ENCODE results near the gene BCAS4. TPM values are rescaled to one million over a fixed set of nuclear protein-coding genes. Genes with fewer than 3 reads are reported as not detected.

BCAS4 gene
- total RNA-seq, 1 experiment from 2014 or later: 4.4 TPM

Small RNA genes within 50 kb of the gene (small RNA-seq; reads per million reads assigned to genes)
- gene TMSB4XP6: 0 reads per million in 2 experiments

Other genes starting within 250 kb of the BCAS4 start
- not detected in 2 replicates for gene RIPOR3, start 103.5 kb upstream of the BCAS4 start, total RNA-seq (2014; rRNA removed; shearing (Covaris generic))
- 4.8 and 5.9 TPM in 2 replicates for gene PARD6B, start 63.5 kb upstream of the BCAS4 start, total RNA-seq (2014; rRNA removed; shearing (Covaris generic))
- gene ADNP, start 136.4 kb downstream of the BCAS4 start, total RNA-seq (2014; rRNA removed; shearing (Covaris generic)): 26.9 and 28.8 TPM in 2 replicates
- gene DPM1, start 163.5 kb downstream of the BCAS4 start, total RNA-seq (2014; rRNA removed; shearing (Covaris generic)): 109 and 126 TPM in 2 replicates
- gene MOCS3, start 163.8 kb downstream of the BCAS4 start, total RNA-seq (2014; rRNA removed; shearing (Covaris generic)): 11.7 and 13.9 TPM in 2 replicates
- gene KCNG1, start 228.0 kb downstream of the BCAS4 start, total RNA-seq (2014; rRNA removed; shearing (Covaris generic)): 22.3 and 22.9 TPM in 2 replicates